ENCODE data around the gene KASH5.

- TF ChIP-seq KDM5A (IDR thresholded peaks at IDR 0.05) (no peak), RAD21 (conservative IDR thresholded peaks at IDR 0.05 in 1 of 2, IDR thresholded peaks at IDR 0.05 in 1 of 2) (no peak), REST (IDR thresholded peaks at IDR 0.05) (no peak), CTCF (IDR thresholded peaks at IDR 0.05) (no peak), MYC (IDR thresholded peaks at IDR 0.05; ENCODE audit: borderline replicate concordance, low read length) (no peak), JUN (IDR thresholded peaks at IDR 0.05) (no peak), ESRRA (IDR thresholded peaks at IDR 0.05; ENCODE audit: borderline replicate concordance, low read length) (no peak), MAX (IDR thresholded peaks at IDR 0.05) (no peak), EP300 (IDR thresholded peaks at IDR 0.05) (no peak), CEBPB (IDR thresholded peaks at IDR 0.05) (no peak), EHF (CRISPR knock-in tag; IDR thresholded peaks at IDR 0.05) (no peak), BHLHE40 (IDR thresholded peaks at IDR 0.05; ENCODE audit: low read depth, low read length) (no peak), ZFP36 (IDR thresholded peaks at IDR 0.05; ENCODE audit: borderline replicate concordance, partially characterized antibody) (no peak)
Measured at GRCh38 chr19:49432141-49433073, 44.4 kb downstream of the KASH5 start.

Measured in A549 (cell line).